Measurements from ENCODE around the gene EML6.

EML6 gene

DNA sequence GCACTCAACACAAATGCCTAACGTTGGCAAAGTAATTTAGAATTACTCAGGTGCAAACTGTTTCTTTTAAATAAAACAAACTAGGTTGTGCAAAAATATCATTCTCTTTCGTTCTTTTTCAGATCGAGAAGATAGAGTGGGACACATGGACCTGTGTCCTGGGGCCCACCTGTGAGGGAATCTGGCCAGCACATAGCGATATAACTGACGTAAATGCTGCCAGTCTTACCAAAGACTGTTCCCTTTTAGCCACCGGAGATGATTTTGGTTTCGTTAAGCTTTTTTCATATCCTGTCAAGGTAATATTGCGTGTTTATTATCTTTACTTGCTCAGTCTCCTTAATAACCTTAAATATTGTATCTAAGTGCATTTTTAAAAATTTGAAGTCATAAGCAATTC is 193.2 kb downstream of the EML6 start:
- in situ Hi-C loops (cut with HindIII; ENCODE audit: low sequenced_read_pairs), result no loop called here
- no peak for DNase-seq (ENCODE audit: low read depth)
- no peak overlapping the region for H3K4me3 ChIP-seq (ENCODE audit: low read depth, low read length)
- TF ChIP-seq, protein P1, sequence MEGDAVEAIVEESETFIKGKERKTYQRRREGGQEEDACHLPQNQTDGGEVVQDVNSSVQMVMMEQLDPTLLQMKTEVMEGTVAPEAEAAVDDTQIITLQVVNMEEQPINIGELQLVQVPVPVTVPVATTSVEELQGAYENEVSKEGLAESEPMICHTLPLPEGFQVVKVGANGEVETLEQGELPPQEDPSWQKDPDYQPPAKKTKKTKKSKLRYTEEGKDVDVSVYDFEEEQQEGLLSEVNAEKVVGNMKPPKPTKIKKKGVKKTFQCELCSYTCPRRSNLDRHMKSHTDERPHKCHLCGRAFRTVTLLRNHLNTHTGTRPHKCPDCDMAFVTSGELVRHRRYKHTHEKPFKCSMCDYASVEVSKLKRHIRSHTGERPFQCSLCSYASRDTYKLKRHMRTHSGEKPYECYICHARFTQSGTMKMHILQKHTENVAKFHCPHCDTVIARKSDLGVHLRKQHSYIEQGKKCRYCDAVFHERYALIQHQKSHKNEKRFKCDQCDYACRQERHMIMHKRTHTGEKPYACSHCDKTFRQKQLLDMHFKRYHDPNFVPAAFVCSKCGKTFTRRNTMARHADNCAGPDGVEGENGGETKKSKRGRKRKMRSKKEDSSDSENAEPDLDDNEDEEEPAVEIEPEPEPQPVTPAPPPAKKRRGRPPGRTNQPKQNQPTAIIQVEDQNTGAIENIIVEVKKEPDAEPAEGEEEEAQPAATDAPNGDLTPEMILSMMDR (IDR thresholded peaks at IDR 0.05; ENCODE audit: low read depth, low read length, missing control alignments), result no peak

DNA sequence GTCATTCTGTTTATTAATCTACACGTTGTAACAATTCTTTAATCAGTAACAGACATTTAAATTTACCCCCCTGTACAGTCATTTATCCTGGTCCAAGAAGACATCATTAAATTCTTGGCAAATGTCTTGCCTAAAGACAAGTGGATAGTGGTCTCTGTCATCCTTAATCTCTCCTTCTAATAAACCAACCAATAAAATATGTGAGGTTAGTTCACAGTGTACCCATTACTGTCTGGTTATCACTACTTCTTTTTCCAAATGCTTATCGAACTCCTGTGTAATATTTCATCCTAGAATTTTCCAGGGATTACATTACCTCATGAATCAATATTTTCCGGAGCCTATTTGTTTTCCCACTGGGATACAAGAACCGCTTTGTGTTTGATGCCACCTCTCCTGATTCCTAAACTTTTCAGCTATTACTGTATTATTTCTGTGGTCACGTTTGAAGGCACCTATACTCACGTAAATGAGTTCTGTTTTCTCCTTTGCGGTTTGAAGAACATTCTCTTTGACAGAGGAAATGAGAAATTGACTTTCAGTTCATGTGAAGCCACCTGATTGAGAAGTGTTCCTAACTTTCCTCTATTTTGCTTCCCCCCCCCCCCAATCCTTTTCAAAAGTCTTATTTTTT is 195.3 kb downstream of the EML6 start:
- no peak for DNase-seq (ENCODE audit: low read depth)
- H3K4me3 ChIP-seq (ENCODE audit: low read depth, low read length), result no peak overlapping the region
- in situ Hi-C loops (cut with HindIII; ENCODE audit: low sequenced_read_pairs), result no loop called here
- TF ChIP-seq, protein P1 (IDR thresholded peaks at IDR 0.05; ENCODE audit: low read depth, low read length, missing control alignments), result no peak

DNA sequence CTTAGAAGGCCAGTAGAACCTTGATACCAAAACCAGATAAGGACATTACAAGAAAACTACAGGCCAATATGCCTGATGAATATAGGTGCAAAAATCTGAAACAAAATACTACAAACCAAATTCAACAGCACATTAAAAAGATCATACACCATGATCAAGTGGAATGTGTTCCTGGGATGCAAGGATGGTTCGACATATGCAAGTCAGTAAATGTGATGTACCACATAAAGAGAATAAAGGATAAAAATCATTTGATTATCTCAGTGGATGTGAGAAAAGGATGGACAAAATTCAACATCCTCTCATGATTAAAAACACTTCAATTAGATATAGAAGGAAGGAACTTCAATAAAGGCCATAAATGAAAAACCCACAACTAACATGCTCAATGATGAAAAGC is 197.2 kb downstream of the EML6 start:
- no peak for DNase-seq (ENCODE audit: low read depth)
- H3K4me3 ChIP-seq (ENCODE audit: low read depth, low read length), result no peak overlapping the region
- in situ Hi-C loops (cut with HindIII; ENCODE audit: low sequenced_read_pairs), result no loop called here
- TF ChIP-seq, protein P1 (IDR thresholded peaks at IDR 0.05; ENCODE audit: low read depth, low read length, missing control alignments), result no peak

DNA sequence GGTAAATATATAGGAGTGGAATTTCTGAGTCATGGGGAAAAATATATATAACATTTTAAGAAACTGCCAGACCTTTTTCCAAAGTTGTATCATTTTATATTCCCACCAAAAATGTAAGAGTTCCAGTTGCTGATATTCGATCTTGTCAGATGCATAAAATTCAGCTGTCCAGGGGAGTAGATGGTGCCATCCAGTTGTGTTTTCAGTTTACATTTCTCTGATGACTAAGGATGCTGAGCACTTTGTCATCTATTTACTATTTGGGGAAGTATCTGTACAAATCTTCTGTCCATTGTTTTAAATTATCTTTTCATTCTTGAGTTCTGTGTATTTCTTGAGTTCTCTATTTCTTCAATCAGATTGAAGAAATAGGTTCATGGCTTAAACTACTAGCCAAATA is 200.7 kb downstream of the EML6 start:
- TF ChIP-seq, protein P1 (IDR thresholded peaks at IDR 0.05; ENCODE audit: low read depth, low read length, missing control alignments), result no peak
- in situ Hi-C loops (cut with HindIII; ENCODE audit: low sequenced_read_pairs), result no loop called here
- no peak overlapping the region for H3K4me3 ChIP-seq (ENCODE audit: low read depth, low read length)
- no peak for DNase-seq (ENCODE audit: low read depth)

DNA sequence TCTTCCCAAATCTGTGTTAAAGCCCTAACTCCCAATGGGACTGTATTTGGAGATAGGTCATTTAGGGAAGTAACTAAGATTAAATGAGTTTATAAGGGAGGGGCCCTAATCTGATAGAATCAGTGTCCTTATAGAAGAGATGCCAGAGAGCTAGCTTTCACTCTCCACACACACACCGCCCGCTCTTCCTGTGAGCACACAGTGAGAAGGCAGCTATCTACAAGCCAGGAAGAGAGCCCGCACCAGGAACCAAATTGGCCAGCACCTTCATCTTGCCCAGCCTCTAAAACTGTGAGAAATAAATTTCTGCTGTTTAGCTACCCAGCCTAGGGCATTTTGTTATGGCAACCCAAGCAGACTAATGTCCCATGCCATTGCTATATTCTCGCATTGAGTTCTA is 201.6 kb downstream of the EML6 start:
- in situ Hi-C loops (cut with HindIII; ENCODE audit: low sequenced_read_pairs), result no loop called here
- H3K4me3 ChIP-seq (ENCODE audit: low read depth, low read length), result no peak overlapping the region
- TF ChIP-seq, protein P1 (IDR thresholded peaks at IDR 0.05; ENCODE audit: low read depth, low read length, missing control alignments), result no peak
- DNase-seq (ENCODE audit: low read depth), result no peak

GRCh38 chr2:54927085-54927750 is 203.8 kb downstream of the EML6 start:
- DNase-seq (ENCODE audit: low read depth), result no peak
- no peak overlapping the region for H3K4me3 ChIP-seq (ENCODE audit: low read depth, low read length)
- TF ChIP-seq, protein P1 (IDR thresholded peaks at IDR 0.05; ENCODE audit: low read depth, low read length, missing control alignments), result no peak
- in situ Hi-C loops (cut with HindIII; ENCODE audit: low sequenced_read_pairs), result no loop called here

Data from astrocyte of the cerebellum (primary cell).